Peyer's patch (tissue), 4 donors: ENCODE results near the gene UGCG. TPM values are rescaled to one million over a fixed set of nuclear protein-coding genes. Genes with fewer than 3 reads are reported as not detected.
A peak's percentile ranks its signal among the peaks of the same experiment; 100 is the strongest.

ENCODE experiments used
- DNase-seq, 3 donors: peaks; one replicate each; pipeline ENCODE4 v3.0.0-alpha.2; 2017 to 2019
- H3K27ac ChIP-seq, 4 donors: fragments of 200-600 bp; sonication (generic); one replicate each; pipeline ENCODE4 v1.5.1; 2016 to 2019
- H3K27me3 ChIP-seq, 2 donors: fragments of 200-600 bp; sonication (generic); one replicate each; pipeline ENCODE4 v1.5.1; 2019
- H3K36me3 ChIP-seq, 3 donors: fragments of 200-600 bp; sonication (generic); one replicate each; pipeline ENCODE4 v1.5.1; 2016 to 2019
- H3K4me1 ChIP-seq, 4 donors: fragments of 200-600 bp; sonication (generic); one replicate each; pipeline ENCODE4 v1.5.1; 2016 to 2019
- H3K4me3 ChIP-seq, 4 donors: fragments of 200-600 bp; sonication (generic); 1 replicate in 3 of 4; 2 replicates in 1 of 4; pipeline ENCODE4 v1.5.1; 2016 to 2019; ENCODE audit warnings: mild to moderate bottlenecking in 1 of 4
- H3K9me3 ChIP-seq, 4 donors: fragments of 200-600 bp; sonication (generic); one replicate each; pipeline ENCODE4 v1.5.1; 2016 to 2019; ENCODE audit warnings: mild to moderate bottlenecking in 1 of 4
- POLR2A ChIP-seq, 2 donors: fragments of 450-650 bp; IDR thresholded peaks; one replicate each; pipeline ENCODE4 v1.5.1; 2017; ENCODE audit warnings: antibody characterized with exemption in 2 of 2, mild to moderate bottlenecking in 2 of 2, moderate library complexity in 2 of 2
- total RNA-seq, 4 donors: library from RNA; depleted of rRNA; stranded (reverse); fragments of >200 nt; gene quantifications; one replicate each; pipeline ENCODE4 v1.1.0, GENCODE V29; 2016
- TF ChIP-seq, protein P1 (sequence below), 6 experiments: fragments of 450-650 bp in 4 of 6; fragments of 200-600 bp in 2 of 6; sonication (generic) in 1 of 6; IDR thresholded peaks; one replicate each; pipeline ENCODE4 v1.5.1; 2017 to 2019; ENCODE audit warnings: antibody characterized with exemption in 6 of 6, mild to moderate bottlenecking in 3 of 6, moderate library complexity in 1 of 6

Gene UGCG
- total RNA-seq, 4 donors from 2014 or later, result 35.6 to 68.5 (median 61.4) TPM

DNA sequence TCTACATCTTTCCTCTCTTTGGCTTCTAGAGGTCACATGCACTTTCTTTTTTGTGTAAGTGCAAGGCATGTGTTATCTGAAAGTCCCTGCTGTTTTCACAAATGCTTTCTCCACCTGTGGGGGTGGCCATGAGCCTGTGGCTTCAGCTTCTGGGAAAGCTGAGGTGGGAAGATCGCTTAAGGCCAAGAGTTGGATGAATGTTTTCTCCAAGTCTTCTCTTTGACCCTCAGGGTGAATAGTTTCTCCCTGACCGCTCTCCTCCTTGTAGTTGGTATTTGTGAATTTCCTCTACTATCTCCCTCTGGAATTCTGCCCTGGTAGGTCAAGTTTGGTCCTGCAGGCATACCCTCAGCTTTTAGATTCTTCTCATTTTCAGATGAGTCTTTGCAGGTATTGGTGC lies 74.2 kb downstream of the UGCG start:
- Histone ChIP-seq H3K4me1 (peaks cover 0 to 16% (median 2%) of the 10 kb centered on the region in 4 donors), H3K9me3 (no peaks in the 10 kb centered on the region), H3K27ac (no peak overlapping the region), H3K27me3 (no peaks in the 10 kb centered on the region), H3K4me3 (no peak overlapping the region), H3K36me3 (no peaks in the 10 kb centered on the region)
- TF ChIP-seq, protein P1, sequence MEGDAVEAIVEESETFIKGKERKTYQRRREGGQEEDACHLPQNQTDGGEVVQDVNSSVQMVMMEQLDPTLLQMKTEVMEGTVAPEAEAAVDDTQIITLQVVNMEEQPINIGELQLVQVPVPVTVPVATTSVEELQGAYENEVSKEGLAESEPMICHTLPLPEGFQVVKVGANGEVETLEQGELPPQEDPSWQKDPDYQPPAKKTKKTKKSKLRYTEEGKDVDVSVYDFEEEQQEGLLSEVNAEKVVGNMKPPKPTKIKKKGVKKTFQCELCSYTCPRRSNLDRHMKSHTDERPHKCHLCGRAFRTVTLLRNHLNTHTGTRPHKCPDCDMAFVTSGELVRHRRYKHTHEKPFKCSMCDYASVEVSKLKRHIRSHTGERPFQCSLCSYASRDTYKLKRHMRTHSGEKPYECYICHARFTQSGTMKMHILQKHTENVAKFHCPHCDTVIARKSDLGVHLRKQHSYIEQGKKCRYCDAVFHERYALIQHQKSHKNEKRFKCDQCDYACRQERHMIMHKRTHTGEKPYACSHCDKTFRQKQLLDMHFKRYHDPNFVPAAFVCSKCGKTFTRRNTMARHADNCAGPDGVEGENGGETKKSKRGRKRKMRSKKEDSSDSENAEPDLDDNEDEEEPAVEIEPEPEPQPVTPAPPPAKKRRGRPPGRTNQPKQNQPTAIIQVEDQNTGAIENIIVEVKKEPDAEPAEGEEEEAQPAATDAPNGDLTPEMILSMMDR (IDR thresholded peaks at IDR 0.05), result no peak
- TF ChIP-seq POLR2A (IDR thresholded peaks at IDR 0.05), result no peak
- no peak for DNase-seq

DNA sequence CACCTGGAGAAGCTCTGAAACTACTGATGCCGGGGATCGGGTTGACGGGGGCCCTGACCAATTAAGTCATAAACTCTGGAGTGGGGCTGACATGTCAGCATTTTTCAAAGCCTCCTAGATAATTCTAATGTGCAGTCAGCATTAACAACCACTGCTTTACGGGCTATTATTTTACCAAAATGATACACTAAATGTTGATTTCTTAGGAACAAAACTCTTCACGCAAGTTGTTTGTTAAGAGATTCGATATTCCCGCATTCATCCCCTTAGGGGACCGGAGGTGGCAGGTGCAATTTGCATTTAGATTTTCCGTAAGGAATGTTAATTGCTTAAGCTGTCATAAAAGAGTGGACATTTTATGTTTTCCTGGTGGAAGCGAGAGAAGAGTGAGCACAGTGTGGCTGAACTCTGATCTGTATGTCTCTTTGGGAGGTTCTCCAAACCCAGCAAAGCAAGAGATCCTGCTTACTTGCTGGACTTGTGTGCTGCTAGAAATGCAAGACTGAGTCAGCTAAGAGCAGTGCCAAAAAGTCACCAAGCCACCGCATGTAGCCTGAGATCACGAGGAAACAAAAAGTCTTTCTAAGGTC lies 77.6 kb downstream of the UGCG start:
- TF ChIP-seq POLR2A (IDR thresholded peaks at IDR 0.05), result no peak
- TF ChIP-seq, protein P1 (IDR thresholded peaks at IDR 0.05), result peak in 1 of 6 experiments; percentile 2
- Histone ChIP-seq H3K27me3 (no peaks in the 10 kb centered on the region), H3K4me1 (peaks cover 0 to 16% (median 2%) of the 10 kb centered on the region in 4 donors), H3K27ac (peak overlapping the region in 3 of 4 donors; percentile 24 to 83 (median 60)), H3K36me3 (no peaks in the 10 kb centered on the region), H3K4me3 (no peak overlapping the region), H3K9me3 (no peaks in the 10 kb centered on the region)
- peak in 1 of 3 donors; percentile 64 for DNase-seq

DNA sequence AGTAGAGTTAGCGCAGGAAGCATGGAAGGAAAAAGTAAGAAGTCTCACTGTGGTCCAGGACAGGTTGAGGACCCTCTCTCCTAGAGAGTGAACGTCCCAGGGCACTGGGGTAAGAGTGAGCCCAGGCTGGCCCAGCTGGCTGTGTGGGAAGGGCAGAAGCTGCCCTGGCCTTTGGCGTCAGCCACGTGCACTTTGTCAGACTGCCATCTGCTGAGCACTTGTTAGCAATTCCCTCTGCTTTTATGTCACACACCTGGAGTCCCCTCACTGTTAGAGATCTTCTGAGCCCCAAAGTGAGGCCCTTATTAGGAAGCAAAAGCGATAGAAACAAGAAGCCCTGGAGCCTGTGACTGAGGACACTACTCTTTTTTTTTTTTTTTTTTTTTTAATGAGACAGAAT lies 79.1 kb downstream of the UGCG start:
- Histone ChIP-seq H3K36me3 (no peaks in the 10 kb centered on the region), H3K4me1 (peaks cover 0 to 16% (median 2%) of the 10 kb centered on the region in 4 donors), H3K27ac (peak overlapping the region in 2 of 4 donors; percentile 17 to 60), H3K9me3 (no peaks in the 10 kb centered on the region), H3K4me3 (no peak overlapping the region), H3K27me3 (no peaks in the 10 kb centered on the region)
- TF ChIP-seq, protein P1 (IDR thresholded peaks at IDR 0.05), result peak in 4 of 6 experiments; percentile 20 to 62 (median 52)
- TF ChIP-seq POLR2A (IDR thresholded peaks at IDR 0.05), result no peak
- peak; percentile 31 to 84 (median 74) for DNase-seq

DNA sequence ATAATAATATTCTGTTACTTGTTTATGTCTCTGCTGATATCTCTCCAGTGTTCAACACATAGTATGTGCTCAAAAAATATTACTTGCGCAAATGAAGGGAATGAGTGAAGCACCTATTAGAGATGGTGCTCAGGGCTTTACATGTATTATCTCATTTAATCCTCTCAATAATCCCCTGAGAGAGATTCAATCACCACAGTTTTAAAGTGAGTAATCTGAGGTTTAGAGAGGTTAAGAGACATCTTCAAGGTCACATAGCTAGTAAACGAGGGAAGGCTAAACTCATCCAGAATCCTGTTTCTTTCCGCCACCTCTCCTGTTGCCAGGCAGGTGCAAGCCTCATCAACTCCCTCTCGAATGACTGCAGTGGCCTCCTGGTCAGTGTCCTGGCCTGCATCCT lies 82.0 kb downstream of the UGCG start:
- Histone ChIP-seq H3K4me1 (peaks cover 0 to 14% (median 2%) of the 10 kb centered on the region in 4 donors), H3K9me3 (no peaks in the 10 kb centered on the region), H3K27ac (no peak overlapping the region), H3K36me3 (no peaks in the 10 kb centered on the region), H3K4me3 (no peak overlapping the region), H3K27me3 (no peaks in the 10 kb centered on the region)
- TF ChIP-seq, protein P1 (IDR thresholded peaks at IDR 0.05), result no peak
- no peak for TF ChIP-seq POLR2A (IDR thresholded peaks at IDR 0.05)
- no peak for DNase-seq

DNA sequence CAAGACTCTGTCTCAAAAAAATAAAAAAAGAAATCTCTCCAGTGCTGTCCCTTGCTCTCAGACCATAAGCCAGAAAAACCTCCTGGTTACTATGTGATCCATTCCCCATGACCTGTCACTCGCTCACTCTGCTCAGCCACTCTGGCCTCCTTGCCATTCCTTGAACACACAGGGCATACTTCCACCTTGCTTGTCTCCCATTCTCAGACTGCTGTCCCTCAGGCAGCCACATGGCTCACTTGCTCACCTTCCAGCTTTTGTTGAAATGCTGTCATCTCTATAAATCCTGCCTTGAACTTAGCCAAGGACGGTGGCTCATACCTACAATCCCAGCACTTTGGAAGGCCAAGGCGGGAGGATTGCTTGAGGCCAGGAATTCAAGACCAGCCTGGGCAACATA lies 82.9 kb downstream of the UGCG start:
- H3K4me1 ChIP-seq, result peaks cover 0 to 12% (median 2%) of the 10 kb centered on the region in 4 donors
- TF ChIP-seq, protein P1 (IDR thresholded peaks at IDR 0.05), result peak in 2 of 6 experiments; percentile 3 to 5
- no peak for TF ChIP-seq POLR2A (IDR thresholded peaks at IDR 0.05)
- H3K27me3 ChIP-seq, result no peaks in the 10 kb centered on the region
- no peak for DNase-seq
- H3K4me3 ChIP-seq, result no peak overlapping the region
- no peaks in the 10 kb centered on the region for H3K9me3 ChIP-seq
- H3K27ac ChIP-seq, result no peak overlapping the region
- no peaks in the 10 kb centered on the region for H3K36me3 ChIP-seq
